ENCODE measurements around the gene SCMH1. TPM values are rescaled to one million over a fixed set of nuclear protein-coding genes. Genes with fewer than 3 reads are reported as not detected.
"Not testable (repeated sequence)": the region's sequence is repeated elsewhere in the genome, so short reads cannot be mapped to it uniquely, and the experiment has no call there.

SCMH1 gene
- total RNA-seq, 4 donors from 2014 or later, result 27.1 to 116 (median 52.9) TPM

GRCh38 chr1:41260768-41261167 is 18.7 kb upstream of the SCMH1 start:
- Histone ChIP-seq H3K27me3 (no peaks in the 10 kb centered on the region), H3K4me1 (no peaks in the 10 kb centered on the region), H3K36me3 (no peaks in the 10 kb centered on the region), H3K4me3 (no peak overlapping the region), H3K27ac (no peak overlapping the region), H3K9me3 (no peaks in the 10 kb centered on the region)
- TF ChIP-seq, protein P1, sequence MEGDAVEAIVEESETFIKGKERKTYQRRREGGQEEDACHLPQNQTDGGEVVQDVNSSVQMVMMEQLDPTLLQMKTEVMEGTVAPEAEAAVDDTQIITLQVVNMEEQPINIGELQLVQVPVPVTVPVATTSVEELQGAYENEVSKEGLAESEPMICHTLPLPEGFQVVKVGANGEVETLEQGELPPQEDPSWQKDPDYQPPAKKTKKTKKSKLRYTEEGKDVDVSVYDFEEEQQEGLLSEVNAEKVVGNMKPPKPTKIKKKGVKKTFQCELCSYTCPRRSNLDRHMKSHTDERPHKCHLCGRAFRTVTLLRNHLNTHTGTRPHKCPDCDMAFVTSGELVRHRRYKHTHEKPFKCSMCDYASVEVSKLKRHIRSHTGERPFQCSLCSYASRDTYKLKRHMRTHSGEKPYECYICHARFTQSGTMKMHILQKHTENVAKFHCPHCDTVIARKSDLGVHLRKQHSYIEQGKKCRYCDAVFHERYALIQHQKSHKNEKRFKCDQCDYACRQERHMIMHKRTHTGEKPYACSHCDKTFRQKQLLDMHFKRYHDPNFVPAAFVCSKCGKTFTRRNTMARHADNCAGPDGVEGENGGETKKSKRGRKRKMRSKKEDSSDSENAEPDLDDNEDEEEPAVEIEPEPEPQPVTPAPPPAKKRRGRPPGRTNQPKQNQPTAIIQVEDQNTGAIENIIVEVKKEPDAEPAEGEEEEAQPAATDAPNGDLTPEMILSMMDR (IDR thresholded peaks at IDR 0.05), result no peak
- TF ChIP-seq POLR2A (IDR thresholded peaks at IDR 0.05), result no peak
- DNase-seq, result no peak

DNA sequence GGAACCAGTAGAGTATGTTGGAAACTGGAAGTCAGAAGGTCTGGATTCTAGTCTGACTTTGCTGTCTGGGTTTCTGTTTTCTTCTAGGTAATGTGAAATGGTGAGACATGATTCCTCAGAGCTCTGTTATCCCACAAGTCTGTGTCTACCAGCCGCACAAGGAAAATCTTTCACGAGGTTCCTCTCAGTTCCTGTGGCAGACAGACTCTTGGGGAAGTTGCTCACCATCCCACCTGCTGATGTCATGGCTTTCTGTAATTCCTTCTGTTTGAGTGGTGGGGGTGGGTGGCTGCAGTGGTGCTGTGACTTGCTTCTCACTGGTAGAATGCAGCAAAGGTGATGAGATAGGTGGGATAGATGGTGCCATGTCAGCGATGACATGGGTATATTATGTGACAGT is 17.1 kb upstream of the SCMH1 start:
- TF ChIP-seq, protein P1 (IDR thresholded peaks at IDR 0.05), result no peak
- TF ChIP-seq POLR2A (IDR thresholded peaks at IDR 0.05), result no peak
- Histone ChIP-seq H3K4me3 (no peak overlapping the region), H3K9me3 (no peaks in the 10 kb centered on the region), H3K36me3 (no peaks in the 10 kb centered on the region), H3K27me3 (no peaks in the 10 kb centered on the region), H3K27ac (no peak overlapping the region), H3K4me1 (no peaks in the 10 kb centered on the region)
- DNase-seq, result no peak

DNA sequence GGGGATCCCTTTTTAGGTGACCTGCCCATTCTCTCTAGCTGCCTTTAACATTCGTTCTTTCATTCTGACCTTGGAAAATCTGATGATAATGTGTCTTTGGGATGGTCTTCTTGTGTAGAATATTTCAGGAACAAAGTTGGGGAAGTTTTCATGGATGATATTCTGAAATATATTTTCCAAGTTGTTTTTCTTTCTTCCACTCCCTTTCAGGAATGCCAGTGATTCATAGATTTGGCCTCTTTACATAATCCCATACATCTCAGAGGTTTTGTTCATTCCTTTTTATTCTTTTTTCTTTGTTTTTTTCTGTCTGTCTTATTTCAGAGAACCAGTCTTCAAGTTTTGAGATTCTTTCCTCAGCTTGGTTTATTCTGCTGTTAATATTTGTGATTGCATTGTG is 13.9 kb upstream of the SCMH1 start:
- no peaks in the 10 kb centered on the region for H3K4me1 ChIP-seq
- no peaks in the 10 kb centered on the region for H3K36me3 ChIP-seq
- H3K27ac ChIP-seq, result no peak overlapping the region
- DNase-seq, result no peak
- H3K27me3 ChIP-seq, result no peaks in the 10 kb centered on the region
- no peak for TF ChIP-seq POLR2A (IDR thresholded peaks at IDR 0.05)
- TF ChIP-seq, protein P1 (IDR thresholded peaks at IDR 0.05), result no peak
- H3K4me3 ChIP-seq, result no peak overlapping the region
- no peaks in the 10 kb centered on the region for H3K9me3 ChIP-seq

- not testable (repeated sequence) for H3K4me3 ChIP-seq, H3K4me1 ChIP-seq, H3K9me3 ChIP-seq, H3K27me3 ChIP-seq, H3K27ac ChIP-seq, H3K36me3 ChIP-seq, DNase-seq
Observed at GRCh38 chr1:41251120-41251519, 9.0 kb upstream of the SCMH1 start.

DNA sequence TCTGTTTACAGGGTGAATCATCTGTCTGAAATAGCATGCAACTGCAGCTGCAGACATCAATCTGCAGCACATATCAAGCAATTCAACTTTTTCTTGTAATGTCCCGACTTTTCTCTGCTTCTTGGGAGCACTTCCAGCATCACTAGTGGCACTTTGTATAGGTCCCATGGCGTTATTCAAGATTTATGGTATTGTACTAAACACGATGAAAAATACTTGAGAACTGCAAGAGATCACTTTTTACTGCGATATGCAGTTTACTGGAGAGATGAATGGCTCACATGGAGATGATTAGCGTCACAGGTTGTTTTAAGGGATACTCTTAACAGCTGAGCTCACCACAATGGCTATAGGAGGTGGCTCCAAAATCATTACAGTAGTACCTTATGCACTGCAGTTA is 7.2 kb upstream of the SCMH1 start:
- Histone ChIP-seq H3K27me3 (no peaks in the 10 kb centered on the region), H3K4me3 (no peak overlapping the region), H3K9me3 (no peaks in the 10 kb centered on the region), H3K27ac (no peak overlapping the region), H3K4me1 (no peaks in the 10 kb centered on the region), H3K36me3 (no peaks in the 10 kb centered on the region)
- TF ChIP-seq, protein P1 (IDR thresholded peaks at IDR 0.05), result no peak
- TF ChIP-seq POLR2A (IDR thresholded peaks at IDR 0.05), result no peak
- no peak for DNase-seq

GRCh38 chr1:41246568-41246967 is 4.5 kb upstream of the SCMH1 start:
- no peak for DNase-seq
- H3K27ac ChIP-seq, result no peak overlapping the region
- no peak overlapping the region for H3K4me3 ChIP-seq

More at GRCh38 chr1:41246568-41246967, 4.5 kb upstream of the SCMH1 start:
- no peaks in the 10 kb centered on the region for H3K36me3 ChIP-seq
- no peak for TF ChIP-seq POLR2A (IDR thresholded peaks at IDR 0.05)
- TF ChIP-seq, protein P1 (IDR thresholded peaks at IDR 0.05), result no peak
- no peaks in the 10 kb centered on the region for H3K9me3 ChIP-seq
- H3K27me3 ChIP-seq, result no peaks in the 10 kb centered on the region
- peaks cover 0 to 9% (median 2%) of the 10 kb centered on the region in 4 donors for H3K4me1 ChIP-seq
